ENCODE measurements around the gene TFDP3.

The TFDP3 gene

DNA sequence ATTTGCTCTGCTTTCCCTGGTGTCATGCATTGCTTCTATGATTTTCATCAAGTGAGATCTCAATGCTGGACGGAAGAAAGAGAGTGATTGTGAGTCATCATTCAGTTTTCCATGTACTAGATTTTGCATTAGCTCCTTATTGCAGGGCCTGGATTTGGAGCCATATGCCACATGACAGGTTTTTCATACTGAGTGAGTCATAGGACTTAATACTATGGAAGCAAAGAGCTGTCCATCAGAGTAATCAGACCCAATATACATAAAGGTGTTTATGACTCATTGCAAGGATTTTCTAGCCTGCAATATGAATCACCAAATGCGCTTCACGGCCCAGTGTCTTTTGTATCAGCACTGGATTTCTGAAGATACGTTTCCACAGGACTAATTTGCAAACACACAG is 11.2 kb upstream of the TFDP3 start:
- DNase-seq (ENCODE audit: low read depth): peak; percentile 91
- TF ChIP-seq, protein P1, sequence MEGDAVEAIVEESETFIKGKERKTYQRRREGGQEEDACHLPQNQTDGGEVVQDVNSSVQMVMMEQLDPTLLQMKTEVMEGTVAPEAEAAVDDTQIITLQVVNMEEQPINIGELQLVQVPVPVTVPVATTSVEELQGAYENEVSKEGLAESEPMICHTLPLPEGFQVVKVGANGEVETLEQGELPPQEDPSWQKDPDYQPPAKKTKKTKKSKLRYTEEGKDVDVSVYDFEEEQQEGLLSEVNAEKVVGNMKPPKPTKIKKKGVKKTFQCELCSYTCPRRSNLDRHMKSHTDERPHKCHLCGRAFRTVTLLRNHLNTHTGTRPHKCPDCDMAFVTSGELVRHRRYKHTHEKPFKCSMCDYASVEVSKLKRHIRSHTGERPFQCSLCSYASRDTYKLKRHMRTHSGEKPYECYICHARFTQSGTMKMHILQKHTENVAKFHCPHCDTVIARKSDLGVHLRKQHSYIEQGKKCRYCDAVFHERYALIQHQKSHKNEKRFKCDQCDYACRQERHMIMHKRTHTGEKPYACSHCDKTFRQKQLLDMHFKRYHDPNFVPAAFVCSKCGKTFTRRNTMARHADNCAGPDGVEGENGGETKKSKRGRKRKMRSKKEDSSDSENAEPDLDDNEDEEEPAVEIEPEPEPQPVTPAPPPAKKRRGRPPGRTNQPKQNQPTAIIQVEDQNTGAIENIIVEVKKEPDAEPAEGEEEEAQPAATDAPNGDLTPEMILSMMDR (IDR thresholded peaks at IDR 0.05; ENCODE audit: insufficient read depth, low read depth, low read length, missing control alignments): no peak
- H3K4me3 ChIP-seq (ENCODE audit: low read length): no peak overlapping the region

DNA sequence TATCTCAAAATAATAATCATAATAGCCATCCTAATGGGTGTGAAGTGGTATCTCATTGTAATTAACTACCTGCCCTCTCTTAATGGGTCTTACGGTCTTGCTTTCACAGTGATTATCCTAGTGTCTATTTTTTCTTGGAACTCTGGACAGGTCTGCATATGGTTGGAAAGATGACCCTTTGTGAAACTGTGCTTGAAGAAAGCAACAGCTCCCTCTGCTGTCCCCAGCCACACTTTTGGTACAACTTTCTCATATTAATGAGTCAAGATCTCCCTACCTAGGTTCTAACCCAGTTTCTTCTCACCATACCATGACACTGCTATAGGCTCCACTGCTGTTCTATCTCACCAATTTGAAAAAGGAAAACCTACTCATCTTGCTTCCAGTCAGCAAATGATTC is 2.4 kb downstream of the TFDP3 start:
- DNase-seq (ENCODE audit: low read depth): peak; percentile 43
- TF ChIP-seq, protein P1 (IDR thresholded peaks at IDR 0.05; ENCODE audit: insufficient read depth, low read depth, low read length, missing control alignments): peak; percentile 51
- no peak overlapping the region for H3K4me3 ChIP-seq (ENCODE audit: low read length)

DNA sequence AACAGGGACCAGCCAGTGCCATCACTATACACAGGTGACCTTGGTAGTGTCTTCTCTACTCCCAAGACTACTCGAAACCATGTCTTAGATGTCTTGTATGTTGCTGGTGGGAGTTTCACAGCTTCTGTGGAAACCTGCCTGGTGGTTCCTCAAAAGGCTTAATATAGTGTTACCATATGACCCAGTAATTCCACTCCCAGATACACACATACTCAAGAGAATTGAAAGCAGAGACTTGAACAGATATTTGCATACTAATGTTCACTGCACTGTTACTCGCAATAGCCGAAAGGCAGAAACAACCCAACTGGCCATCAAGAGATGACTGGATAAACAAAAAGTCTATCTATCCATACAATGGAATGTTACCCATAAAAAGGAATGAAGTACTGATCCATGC is 3.1 kb downstream of the TFDP3 start:
- no peak for DNase-seq (ENCODE audit: low read depth)
- TF ChIP-seq, protein P1 (IDR thresholded peaks at IDR 0.05; ENCODE audit: insufficient read depth, low read depth, low read length, missing control alignments): no peak
- no peak overlapping the region for H3K4me3 ChIP-seq (ENCODE audit: low read length)

DNA sequence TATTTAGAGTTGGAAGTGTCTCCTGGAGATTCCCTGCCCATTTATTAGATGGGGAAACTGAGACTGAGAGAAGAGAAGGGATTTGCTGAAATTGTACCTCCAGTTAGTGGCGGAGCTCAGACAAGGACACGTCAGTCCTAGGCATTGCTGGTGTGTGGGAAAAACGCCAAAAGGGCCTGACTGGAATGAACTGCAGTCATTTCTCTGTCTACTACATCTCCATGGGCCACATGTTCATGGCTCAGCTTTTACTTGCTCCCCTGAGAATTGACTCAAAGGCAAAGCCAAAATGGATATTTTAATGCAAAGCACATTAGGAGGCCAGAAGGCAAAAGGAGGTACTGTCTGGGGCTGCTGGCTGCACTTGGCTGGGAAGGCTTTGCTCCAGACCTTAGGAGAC is 3.9 kb downstream of the TFDP3 start:
- no peak overlapping the region for H3K4me3 ChIP-seq (ENCODE audit: low read length)
- TF ChIP-seq, protein P1 (IDR thresholded peaks at IDR 0.05; ENCODE audit: insufficient read depth, low read depth, low read length, missing control alignments): no peak
- no peak for DNase-seq (ENCODE audit: low read depth)

DNA sequence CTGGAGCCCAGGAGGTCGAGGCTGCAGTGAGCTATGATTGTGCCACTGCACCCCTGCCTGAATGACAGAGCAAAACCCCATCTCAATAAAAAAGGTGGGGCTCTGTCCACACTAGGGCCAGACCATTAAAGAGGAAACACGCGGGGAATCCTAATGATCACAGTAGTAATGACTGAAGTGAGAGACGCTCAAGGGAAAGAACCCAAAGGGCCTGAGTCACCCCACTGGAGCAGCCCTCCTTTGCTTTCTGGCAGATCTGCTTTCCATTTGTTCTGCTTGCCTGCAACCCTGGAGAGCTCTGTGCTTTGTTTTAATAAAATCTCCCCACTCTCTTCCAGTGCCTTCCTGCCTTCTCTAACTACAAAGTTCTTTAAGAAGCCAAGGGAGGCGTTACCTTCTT is 5.0 kb downstream of the TFDP3 start:
- TF ChIP-seq, protein P1 (IDR thresholded peaks at IDR 0.05; ENCODE audit: insufficient read depth, low read depth, low read length, missing control alignments): no peak
- no peak overlapping the region for H3K4me3 ChIP-seq (ENCODE audit: low read length)
- DNase-seq (ENCODE audit: low read depth): no peak

DNA sequence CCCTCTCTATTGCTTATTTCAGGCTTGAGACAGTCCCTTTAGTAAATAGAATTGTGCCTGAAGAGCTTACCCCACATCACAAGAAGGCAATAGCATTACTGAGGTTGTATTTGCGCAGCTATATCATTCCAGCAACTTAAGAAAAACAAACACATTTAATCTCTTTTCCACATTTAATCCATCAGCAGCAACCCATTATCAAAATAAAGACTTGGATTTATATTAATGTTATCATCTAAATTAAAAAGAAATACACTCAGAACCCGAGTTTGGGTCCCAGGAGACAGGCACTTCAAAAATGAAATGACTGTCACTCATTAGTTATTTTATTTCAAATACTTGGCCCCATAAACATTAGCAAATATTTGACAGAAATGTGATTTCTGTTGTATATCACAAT is 10.4 kb downstream of the TFDP3 start:
- TF ChIP-seq, protein P1 (IDR thresholded peaks at IDR 0.05; ENCODE audit: insufficient read depth, low read depth, low read length, missing control alignments): no peak
- H3K4me3 ChIP-seq (ENCODE audit: low read length): no peak overlapping the region
- no peak for DNase-seq (ENCODE audit: low read depth)

DNA sequence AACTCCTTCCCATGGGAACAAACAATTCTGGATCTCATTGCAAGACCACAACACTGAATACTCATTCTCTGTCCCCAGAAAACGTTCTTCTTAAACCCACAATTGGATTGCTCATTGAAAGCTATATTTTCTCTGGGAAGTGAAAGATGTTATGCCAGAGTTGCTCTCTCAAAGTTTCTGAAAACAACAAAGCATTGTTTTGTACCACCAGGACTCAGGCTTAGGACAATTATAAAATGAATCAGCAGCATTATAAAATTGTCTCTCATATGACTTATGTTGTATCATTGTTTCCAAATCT is 26.5 kb downstream of the TFDP3 start:
- H3K4me3 ChIP-seq (ENCODE audit: low read length): no peak overlapping the region
- TF ChIP-seq, protein P1 (IDR thresholded peaks at IDR 0.05; ENCODE audit: insufficient read depth, low read depth, low read length, missing control alignments): no peak
- no peak for DNase-seq (ENCODE audit: low read depth)
